HepG2 (cell line): ENCODE measurements around the gene ASF1B. TPM values are rescaled to one million over a fixed set of nuclear protein-coding genes. Genes with fewer than 3 reads are reported as not detected.

Experiments
- ARNT ChIP-seq: fragments of 450-650 bp; IDR thresholded peaks from 2 replicates; pipeline ENCODE4 v1.6.1; 2017
- BCL6 ChIP-seq: IDR thresholded peaks from 2 replicates; pipeline ENCODE4 v1.6.1; 2016; ENCODE audit warnings: missing genetic modification reagents, missing compliant biosample characterization
- HDAC1 ChIP-seq: sonication (generic); formaldehyde crosslinking; IDR thresholded peaks from 2 replicates; pipeline ENCODE4 v1.5.1; 2020; ENCODE audit warnings: mild to moderate bottlenecking, missing genetic modification reagents
- IRF2 ChIP-seq: IDR thresholded peaks from 2 replicates; pipeline ENCODE4 v1.6.1; 2018; ENCODE audit warnings: missing genetic modification reagents, missing compliant biosample characterization
- KLF12 ChIP-seq: sonication (generic); formaldehyde crosslinking; IDR thresholded peaks from 2 replicates; pipeline ENCODE4 v1.4.0; 2020; ENCODE audit warnings: missing genetic modification reagents, borderline replicate concordance
- MAZ ChIP-seq, 2 experiments: sonication (generic) in 1 of 2; formaldehyde crosslinking in 1 of 2; IDR thresholded peaks; 2 replicates each; pipeline versions ENCODE4 v1.5.0 to v1.6.1; 2012 to 2020; ENCODE audit warnings: low read depth in 2 of 2, mild to moderate bottlenecking in 2 of 2, borderline replicate concordance in 1 of 2, improper control_type of control experiment in 1 of 2, low read length in 1 of 2, missing genetic modification reagents in 1 of 2, moderate library complexity in 1 of 2
- MLLT10 ChIP-seq: sonication (generic); formaldehyde crosslinking; IDR thresholded peaks from 2 replicates; pipeline ENCODE4 v1.4.0; 2020; ENCODE audit warnings: missing genetic modification reagents
- NFATC3 ChIP-seq: sonication (generic); formaldehyde crosslinking; IDR thresholded peaks from 2 replicates; pipeline ENCODE4 v1.5.1; 2020; ENCODE audit warnings: mild to moderate bottlenecking, missing genetic modification reagents
- NKX3-1 ChIP-seq: sonication (generic); formaldehyde crosslinking; IDR thresholded peaks from 2 replicates; pipeline ENCODE4 v1.5.0; 2020; ENCODE audit warnings: missing genetic modification reagents
- PATZ1 ChIP-seq: sonication (generic); formaldehyde crosslinking; IDR thresholded peaks from 2 replicates; pipeline ENCODE4 v1.4.0; 2020; ENCODE audit warnings: missing genetic modification reagents
- ZBTB20 ChIP-seq: sonication (generic); formaldehyde crosslinking; IDR thresholded peaks from 2 replicates; pipeline ENCODE4 v1.8.1; 2023; ENCODE audit warnings: missing genetic modification reagents, low read depth, mild to moderate bottlenecking, borderline replicate concordance
- ZBTB38 ChIP-seq: sonication (generic); formaldehyde crosslinking; IDR thresholded peaks from 2 replicates; pipeline ENCODE4 v1.5.1; 2020; ENCODE audit warnings: mild to moderate bottlenecking, missing genetic modification reagents
- ZKSCAN8 ChIP-seq: IDR thresholded peaks from 2 replicates; pipeline ENCODE4 v1.6.1; 2016; ENCODE audit warnings: borderline replicate concordance, missing genetic modification reagents, missing compliant biosample characterization
- ZNF180 ChIP-seq: sonication (generic); formaldehyde crosslinking; IDR thresholded peaks from 2 replicates; pipeline ENCODE4 v1.4.0; 2020; ENCODE audit warnings: low read depth, missing genetic modification reagents, borderline replicate concordance
- ZNF550 ChIP-seq: sonication (generic); formaldehyde crosslinking; IDR thresholded peaks from 2 replicates; pipeline ENCODE4 v1.4.0; 2020; ENCODE audit warnings: mild to moderate bottlenecking, missing genetic modification reagents, borderline replicate concordance
- ZNF562 ChIP-seq: sonication (generic); formaldehyde crosslinking; IDR thresholded peaks from 2 replicates; pipeline ENCODE4 v1.8.0; 2022; ENCODE audit warnings: missing genetic modification reagents, borderline replicate concordance
- ZNF570 ChIP-seq: sonication (generic); formaldehyde crosslinking; IDR thresholded peaks from 2 replicates; pipeline ENCODE4 v1.4.0; 2020; ENCODE audit warnings: mild to moderate bottlenecking, missing genetic modification reagents, borderline replicate concordance
- ZNF614 ChIP-seq: IDR thresholded peaks from 2 replicates; pipeline ENCODE4 v1.6.1; 2018; ENCODE audit warnings: missing biosample characterization, missing genetic modification reagents, inconsistent platforms, borderline replicate concordance
- ZNF772 ChIP-seq: sonication (generic); formaldehyde crosslinking; IDR thresholded peaks from 2 replicates; pipeline ENCODE4 v1.5.0; 2020; ENCODE audit warnings: mild to moderate bottlenecking, missing genetic modification reagents
- polyA plus RNA-seq, 8 experiments: library from polyadenylated mRNA; depleted of rRNA in 3 of 8; stranded (reverse) in 7 of 8; unstranded in 1 of 8; fragments of >200 nt; fragmentation: Illumina TruSeq in 4 of 8; extraction: Trizol in 4 of 8; gene quantifications; 2 replicates each; pipeline versions ENCODE4 v1.2.1 to v1.2.3, GENCODE V29; 2011 to 2016; ENCODE audit warnings: low read depth in 4 of 8, missing spikeins in 1 of 8, mixed read lengths in 1 of 8; ENCODE audit not compliant: insufficient read depth in 1 of 8
- total RNA-seq, 5 experiments: library from RNA; depleted of rRNA; stranded (reverse); fragments of >200 nt; fragmentation: Illumina TruSeq; extraction: Trizol; gene quantifications; 2 replicates each; pipeline ENCODE4 v1.2.3, GENCODE V29; 2016; ENCODE audit warnings: low read depth in 1 of 5
- TF ChIP-seq, protein P1 (sequence below): IDR thresholded peaks from 2 replicates; pipeline ENCODE4 v1.6.1; 2018; ENCODE audit warnings: missing genetic modification reagents, mild to moderate bottlenecking, missing compliant biosample characterization
- TF ChIP-seq, protein P2 (sequence below): sonication (generic); formaldehyde crosslinking; IDR thresholded peaks from 2 replicates; pipeline ENCODE4 v1.5.1; 2020; ENCODE audit warnings: missing genetic modification reagents, mild to moderate bottlenecking, borderline replicate concordance
- TF ChIP-seq, protein P3 (sequence below): sonication (generic); formaldehyde crosslinking; IDR thresholded peaks from 2 replicates; pipeline ENCODE4 v1.4.0; 2020; ENCODE audit warnings: missing genetic modification reagents, borderline replicate concordance

ASF1B gene
- total and polyA plus RNA-seq, 2 of the 13 experiments (the other 11 are each of a cell fraction or from before 2014, with no cell fraction given) = 18.2 to 24.8 TPM

- TF ChIP-seq, protein P1, sequence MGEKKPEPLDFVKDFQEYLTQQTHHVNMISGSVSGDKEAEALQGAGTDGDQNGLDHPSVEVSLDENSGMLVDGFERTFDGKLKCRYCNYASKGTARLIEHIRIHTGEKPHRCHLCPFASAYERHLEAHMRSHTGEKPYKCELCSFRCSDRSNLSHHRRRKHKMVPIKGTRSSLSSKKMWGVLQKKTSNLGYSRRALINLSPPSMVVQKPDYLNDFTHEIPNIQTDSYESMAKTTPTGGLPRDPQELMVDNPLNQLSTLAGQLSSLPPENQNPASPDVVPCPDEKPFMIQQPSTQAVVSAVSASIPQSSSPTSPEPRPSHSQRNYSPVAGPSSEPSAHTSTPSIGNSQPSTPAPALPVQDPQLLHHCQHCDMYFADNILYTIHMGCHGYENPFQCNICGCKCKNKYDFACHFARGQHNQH (CRISPR knock-in tag) = peak; percentile 28
- TF ChIP-seq BCL6 (CRISPR knock-in tag) = no peak
- TF ChIP-seq PATZ1 (CRISPR knock-in tag) = no peak
- no peak for TF ChIP-seq ZNF570 (CRISPR knock-in tag)
- peak; percentile 86; the same call in 1 of the 2 replicates for TF ChIP-seq KLF12 (CRISPR knock-in tag)
- TF ChIP-seq ZNF550 (CRISPR knock-in tag) = no peak
- no peak for TF ChIP-seq NFATC3 (CRISPR knock-in tag)
- TF ChIP-seq ZNF772 = no peak
- TF ChIP-seq ZBTB20 (CRISPR knock-in tag) = no peak
- TF ChIP-seq IRF2 (CRISPR knock-in tag) = peak; percentile 37; the same call in 1 of the 2 replicates
- peak; percentile 56; the same call in 1 of the 2 replicates for TF ChIP-seq MAZ (IDR thresholded peaks at IDR 0.05; ENCODE audit: borderline replicate concordance, low read depth, low read length)
- TF ChIP-seq MAZ (CRISPR knock-in tag; IDR thresholded peaks at IDR 0.05; ENCODE audit: low read depth) = no peak
- TF ChIP-seq, protein P2, sequence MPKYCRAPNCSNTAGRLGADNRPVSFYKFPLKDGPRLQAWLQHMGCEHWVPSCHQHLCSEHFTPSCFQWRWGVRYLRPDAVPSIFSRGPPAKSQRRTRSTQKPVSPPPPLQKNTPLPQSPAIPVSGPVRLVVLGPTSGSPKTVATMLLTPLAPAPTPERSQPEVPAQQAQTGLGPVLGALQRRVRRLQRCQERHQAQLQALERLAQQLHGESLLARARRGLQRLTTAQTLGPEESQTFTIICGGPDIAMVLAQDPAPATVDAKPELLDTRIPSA (CRISPR knock-in tag) = no peak
- TF ChIP-seq ZNF614 (CRISPR knock-in tag) = no peak
- peak; percentile 67; the same call in 1 of the 2 replicates for TF ChIP-seq NKX3-1 (CRISPR knock-in tag)
- no peak for TF ChIP-seq ZNF180 (CRISPR knock-in tag)
- no peak for TF ChIP-seq ARNT
- peak; percentile 93 for TF ChIP-seq HDAC1 (CRISPR knock-in tag)
- no peak for TF ChIP-seq ZNF562 (CRISPR knock-in tag)
- TF ChIP-seq, protein P3, sequence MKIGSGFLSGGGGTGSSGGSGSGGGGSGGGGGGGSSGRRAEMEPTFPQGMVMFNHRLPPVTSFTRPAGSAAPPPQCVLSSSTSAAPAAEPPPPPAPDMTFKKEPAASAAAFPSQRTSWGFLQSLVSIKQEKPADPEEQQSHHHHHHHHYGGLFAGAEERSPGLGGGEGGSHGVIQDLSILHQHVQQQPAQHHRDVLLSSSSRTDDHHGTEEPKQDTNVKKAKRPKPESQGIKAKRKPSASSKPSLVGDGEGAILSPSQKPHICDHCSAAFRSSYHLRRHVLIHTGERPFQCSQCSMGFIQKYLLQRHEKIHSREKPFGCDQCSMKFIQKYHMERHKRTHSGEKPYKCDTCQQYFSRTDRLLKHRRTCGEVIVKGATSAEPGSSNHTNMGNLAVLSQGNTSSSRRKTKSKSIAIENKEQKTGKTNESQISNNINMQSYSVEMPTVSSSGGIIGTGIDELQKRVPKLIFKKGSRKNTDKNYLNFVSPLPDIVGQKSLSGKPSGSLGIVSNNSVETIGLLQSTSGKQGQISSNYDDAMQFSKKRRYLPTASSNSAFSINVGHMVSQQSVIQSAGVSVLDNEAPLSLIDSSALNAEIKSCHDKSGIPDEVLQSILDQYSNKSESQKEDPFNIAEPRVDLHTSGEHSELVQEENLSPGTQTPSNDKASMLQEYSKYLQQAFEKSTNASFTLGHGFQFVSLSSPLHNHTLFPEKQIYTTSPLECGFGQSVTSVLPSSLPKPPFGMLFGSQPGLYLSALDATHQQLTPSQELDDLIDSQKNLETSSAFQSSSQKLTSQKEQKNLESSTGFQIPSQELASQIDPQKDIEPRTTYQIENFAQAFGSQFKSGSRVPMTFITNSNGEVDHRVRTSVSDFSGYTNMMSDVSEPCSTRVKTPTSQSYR (CRISPR knock-in tag) = no peak
- TF ChIP-seq ZBTB38 (CRISPR knock-in tag) = peak; percentile 70
- 0 out of 2 replicates have a peak, but pooled peaks have one; percentile 40 for TF ChIP-seq ZKSCAN8 (CRISPR knock-in tag)
- no peak for TF ChIP-seq MLLT10
These were observed at the start of gene ASF1B (continued) for GRCh38 chr19:14136509-14137281.
